Measurements from ENCODE around the gene CCDC196.
"Not testable (repeated sequence)": the region's sequence is repeated elsewhere in the genome, so short reads cannot be mapped to it uniquely, and the experiment has no call there.

CCDC196 gene

GRCh38 chr14:66498311-66498710 is 12.1 kb downstream of the CCDC196 start (continued):
- TF ChIP-seq ZNF658 (tag by site-specific recombination; IDR thresholded peaks at IDR 0.05) (no peak), ZNF621 (tag by site-specific recombination; IDR thresholded peaks at IDR 0.05) (no peak), YY1 (tag by site-specific recombination; IDR thresholded peaks at IDR 0.05) (no peak)
- TF ChIP-seq, protein P1, sequence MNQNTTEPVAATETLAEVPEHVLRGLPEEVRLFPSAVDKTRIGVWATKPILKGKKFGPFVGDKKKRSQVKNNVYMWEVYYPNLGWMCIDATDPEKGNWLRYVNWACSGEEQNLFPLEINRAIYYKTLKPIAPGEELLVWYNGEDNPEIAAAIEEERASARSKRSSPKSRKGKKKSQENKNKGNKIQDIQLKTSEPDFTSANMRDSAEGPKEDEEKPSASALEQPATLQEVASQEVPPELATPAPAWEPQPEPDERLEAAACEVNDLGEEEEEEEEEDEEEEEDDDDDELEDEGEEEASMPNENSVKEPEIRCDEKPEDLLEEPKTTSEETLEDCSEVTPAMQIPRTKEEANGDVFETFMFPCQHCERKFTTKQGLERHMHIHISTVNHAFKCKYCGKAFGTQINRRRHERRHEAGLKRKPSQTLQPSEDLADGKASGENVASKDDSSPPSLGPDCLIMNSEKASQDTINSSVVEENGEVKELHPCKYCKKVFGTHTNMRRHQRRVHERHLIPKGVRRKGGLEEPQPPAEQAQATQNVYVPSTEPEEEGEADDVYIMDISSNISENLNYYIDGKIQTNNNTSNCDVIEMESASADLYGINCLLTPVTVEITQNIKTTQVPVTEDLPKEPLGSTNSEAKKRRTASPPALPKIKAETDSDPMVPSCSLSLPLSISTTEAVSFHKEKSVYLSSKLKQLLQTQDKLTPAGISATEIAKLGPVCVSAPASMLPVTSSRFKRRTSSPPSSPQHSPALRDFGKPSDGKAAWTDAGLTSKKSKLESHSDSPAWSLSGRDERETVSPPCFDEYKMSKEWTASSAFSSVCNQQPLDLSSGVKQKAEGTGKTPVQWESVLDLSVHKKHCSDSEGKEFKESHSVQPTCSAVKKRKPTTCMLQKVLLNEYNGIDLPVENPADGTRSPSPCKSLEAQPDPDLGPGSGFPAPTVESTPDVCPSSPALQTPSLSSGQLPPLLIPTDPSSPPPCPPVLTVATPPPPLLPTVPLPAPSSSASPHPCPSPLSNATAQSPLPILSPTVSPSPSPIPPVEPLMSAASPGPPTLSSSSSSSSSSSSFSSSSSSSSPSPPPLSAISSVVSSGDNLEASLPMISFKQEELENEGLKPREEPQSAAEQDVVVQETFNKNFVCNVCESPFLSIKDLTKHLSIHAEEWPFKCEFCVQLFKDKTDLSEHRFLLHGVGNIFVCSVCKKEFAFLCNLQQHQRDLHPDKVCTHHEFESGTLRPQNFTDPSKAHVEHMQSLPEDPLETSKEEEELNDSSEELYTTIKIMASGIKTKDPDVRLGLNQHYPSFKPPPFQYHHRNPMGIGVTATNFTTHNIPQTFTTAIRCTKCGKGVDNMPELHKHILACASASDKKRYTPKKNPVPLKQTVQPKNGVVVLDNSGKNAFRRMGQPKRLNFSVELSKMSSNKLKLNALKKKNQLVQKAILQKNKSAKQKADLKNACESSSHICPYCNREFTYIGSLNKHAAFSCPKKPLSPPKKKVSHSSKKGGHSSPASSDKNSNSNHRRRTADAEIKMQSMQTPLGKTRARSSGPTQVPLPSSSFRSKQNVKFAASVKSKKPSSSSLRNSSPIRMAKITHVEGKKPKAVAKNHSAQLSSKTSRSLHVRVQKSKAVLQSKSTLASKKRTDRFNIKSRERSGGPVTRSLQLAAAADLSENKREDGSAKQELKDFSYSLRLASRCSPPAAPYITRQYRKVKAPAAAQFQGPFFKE (tag by site-specific recombination; IDR thresholded peaks at IDR 0.05; ENCODE audit: borderline replicate concordance), result no peak

DNA sequence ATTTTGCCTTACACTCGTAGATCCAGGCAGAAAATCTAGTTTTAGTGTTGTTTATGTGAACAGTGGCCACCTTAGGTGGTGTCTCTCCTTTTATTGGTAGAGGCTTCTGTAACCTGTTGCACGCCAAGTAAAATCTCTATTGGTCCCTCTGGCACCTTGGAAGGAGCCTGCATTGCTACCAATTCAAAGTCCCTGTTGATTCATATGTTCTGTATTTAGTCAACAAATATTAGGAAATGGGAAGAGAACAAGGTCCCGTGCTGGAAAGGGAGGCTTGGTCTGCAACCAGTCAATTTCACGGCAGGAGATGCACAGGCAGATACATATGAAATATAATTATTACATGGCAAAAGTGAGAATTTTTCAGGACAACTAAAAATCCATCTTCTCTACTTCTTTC is 15.4 kb downstream of the CCDC196 start:
- no peak for TF ChIP-seq PRDM1 (tag by site-specific recombination; IDR thresholded peaks at IDR 0.05)
- TF ChIP-seq SCRT2 (tag by site-specific recombination; IDR thresholded peaks at IDR 0.05), result peak; percentile 62; the same call in 1 of the 2 replicates
- ChIA-PET POLR2A (no interaction called here), CTCF (interaction anchor here (0.7 kb wide), 1 partner anchor 367 kb away, joined by 3 read pairs; no protein-coding TSS in a partner anchor)
- Histone ChIP-seq H3K4me3 (ENCODE audit: low read depth, low read length) (no peak overlapping the region), H3K36me3 (ENCODE audit: control insufficient read depth in 2 of 2, insufficient read depth in 1 of 2, low read length in 2 of 2) (no peaks in the 10 kb centered on the region), H3K27ac (ENCODE audit: extremely low read depth, low read depth, low read length) (no peak overlapping the region), H3K9me3 (ENCODE audit: control insufficient read depth, insufficient read depth, low read depth, low read length) (no peaks in the 10 kb centered on the region), H3K4me1 (ENCODE audit: control insufficient read depth, insufficient read depth, low read length) (no peaks in the 10 kb centered on the region; the same call in 1 of the 2 replicates)

GRCh38 chr14:66502836-66503235 is 16.7 kb downstream of the CCDC196 start:
- H3K27ac ChIP-seq (ENCODE audit: extremely low read depth, low read depth, low read length); H3K4me3 ChIP-seq (ENCODE audit: low read depth, low read length); H3K36me3 ChIP-seq (ENCODE audit: control insufficient read depth in 2 of 2, insufficient read depth in 1 of 2, low read length in 2 of 2); H3K4me1 ChIP-seq (ENCODE audit: control insufficient read depth, insufficient read depth, low read length); H3K9me3 ChIP-seq (ENCODE audit: control insufficient read depth, insufficient read depth, low read depth, low read length): not testable (repeated sequence)
- CTCF ChIA-PET, result interaction anchor here (0.8 kb wide), 1 partner anchor 144 kb away, joined by 4 read pairs; no protein-coding TSS in a partner anchor
- POLR2A ChIA-PET, result interaction anchor here (0.6 kb wide), 2 partner anchors 106 to 617 kb away, joined by 3 read pairs; no protein-coding TSS in a partner anchor
- TF ChIP-seq SETDB1 (IDR thresholded peaks at IDR 0.05; ENCODE audit: insufficient read length, low read length), result peak; percentile 5
- TF ChIP-seq, protein P2, sequence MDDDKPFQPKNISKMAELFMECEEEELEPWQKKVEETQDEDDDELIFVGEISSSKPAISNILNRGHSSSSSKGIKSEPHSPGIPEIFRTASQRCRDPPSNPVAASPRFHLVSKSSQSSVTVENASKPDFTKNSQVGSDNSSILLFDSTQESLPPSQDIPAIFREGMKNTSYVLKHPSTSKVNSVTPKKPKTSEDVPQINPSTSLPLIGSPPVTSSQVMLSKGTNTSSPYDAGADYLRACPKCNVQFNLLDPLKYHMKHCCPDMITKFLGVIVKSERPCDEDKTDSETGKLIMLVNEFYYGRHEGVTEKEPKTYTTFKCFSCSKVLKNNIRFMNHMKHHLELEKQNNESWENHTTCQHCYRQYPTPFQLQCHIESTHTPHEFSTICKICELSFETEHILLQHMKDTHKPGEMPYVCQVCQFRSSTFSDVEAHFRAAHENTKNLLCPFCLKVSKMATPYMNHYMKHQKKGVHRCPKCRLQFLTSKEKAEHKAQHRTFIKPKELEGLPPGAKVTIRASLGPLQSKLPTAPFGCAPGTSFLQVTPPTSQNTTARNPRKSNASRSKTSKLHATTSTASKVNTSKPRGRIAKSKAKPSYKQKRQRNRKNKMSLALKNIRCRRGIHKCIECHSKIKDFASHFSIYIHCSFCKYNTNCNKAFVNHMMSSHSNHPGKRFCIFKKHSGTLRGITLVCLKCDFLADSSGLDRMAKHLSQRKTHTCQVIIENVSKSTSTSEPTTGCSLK (tag by site-specific recombination; IDR thresholded peaks at IDR 0.05), result 0 out of 2 replicates have a peak, but pooled peaks have one; percentile 18

- no peaks in the 10 kb centered on the region for H3K9me3 ChIP-seq (ENCODE audit: control insufficient read depth, insufficient read depth, low read depth, low read length)
- CTCF ChIA-PET, result interaction anchor here (0.6 to 0.8 kb wide), 2 partner anchors 15 to 145 kb away, joined by 3 to 4 read pairs; no protein-coding TSS in a partner anchor
- H3K36me3 ChIP-seq (ENCODE audit: control insufficient read depth in 2 of 2, insufficient read depth in 1 of 2, low read length in 2 of 2), result no peaks in the 10 kb centered on the region
- peak overlapping the region; percentile 43; the same call in 1 of the 2 replicates for H3K27ac ChIP-seq (ENCODE audit: extremely low read depth, low read depth, low read length)
- H3K4me3 ChIP-seq (ENCODE audit: low read depth, low read length), result no peak overlapping the region
- H3K4me1 ChIP-seq (ENCODE audit: control insufficient read depth, insufficient read depth, low read length), result peaks cover 3% of the 10 kb centered on the region
- POLR2A ChIA-PET, result interaction anchor here (0.6 kb wide), 1 partner anchor 107 kb away, joined by 3 read pairs; no protein-coding TSS in a partner anchor
- TF ChIP-seq ZBTB21 (tag by site-specific recombination; IDR thresholded peaks at IDR 0.05), result peak; percentile 54; the same call in 1 of the 2 replicates
- no peak for TF ChIP-seq GFI1B (tag by site-specific recombination; IDR thresholded peaks at IDR 0.05)
- no peak for TF ChIP-seq ELK4 (IDR thresholded peaks at IDR 0.05; ENCODE audit: borderline replicate concordance, low read depth, low read length)
- TF ChIP-seq ZSCAN18 (tag by site-specific recombination; IDR thresholded peaks at IDR 0.05), result no peak
- TF ChIP-seq ZBTB48 (tag by site-specific recombination; IDR thresholded peaks at IDR 0.05), result no peak
- no peak for TF ChIP-seq SCRT1 (tag by site-specific recombination; IDR thresholded peaks at IDR 0.05; ENCODE audit: borderline replicate concordance)
- no peak for TF ChIP-seq ZNF548 (tag by site-specific recombination; IDR thresholded peaks at IDR 0.05)
- TF ChIP-seq MEIS1 (CRISPR knock-in tag; IDR thresholded peaks at IDR 0.05; ENCODE audit: borderline replicate concordance), result no peak
- 0 out of 2 replicates have a peak, but pooled peaks have one; percentile 19 for TF ChIP-seq SP2 (tag by site-specific recombination; IDR thresholded peaks at IDR 0.05)
- no peak for TF ChIP-seq ZNF529 (tag by site-specific recombination; IDR thresholded peaks at IDR 0.05; ENCODE audit: insufficient replicate concordance)
These were observed 17.4 kb downstream of the CCDC196 start for GRCh38 chr14:66503532-66503931.
